H1 (cell line): ENCODE data around the gene LRCH1.

Experiments
- ATF3 ChIP-seq: IDR thresholded peaks from 2 replicates; pipeline ENCODE4 v1.6.1; 2011; ENCODE audit warnings: low read depth, mild to moderate bottlenecking, low read length; ENCODE audit not compliant: insufficient read depth
- CHD2 ChIP-seq: IDR thresholded peaks from 2 replicates; pipeline ENCODE4 v1.6.1; 2012; ENCODE audit warnings: low read length, improper control_type of control experiment
- JUN ChIP-seq: IDR thresholded peaks from 2 replicates; pipeline ENCODE4 v1.6.1; 2011; ENCODE audit warnings: low read depth, mild to moderate bottlenecking, improper control_type of control experiment, low read length
- JUND ChIP-seq: IDR thresholded peaks from 2 replicates; pipeline ENCODE4 v1.6.1; 2011; ENCODE audit warnings: mild to moderate bottlenecking, improper control_type of control experiment, low read length
- PHF8 ChIP-seq: fragments of 200-600 bp; sonication (generic); conservative IDR thresholded peaks from 2 replicates; pipeline ENCODE4 v1.7.1; 2012; ENCODE audit warnings: low read depth, mild to moderate bottlenecking, inconsistent platforms, low read length, moderate library complexity
- POLR2A ChIP-seq, 2 experiments: IDR thresholded peaks; 1 replicate in 1 of 2; 2 replicates in 1 of 2; pipeline ENCODE4 v1.6.1; 2011; ENCODE audit warnings: low read depth in 2 of 2, low read length in 2 of 2, mild to moderate bottlenecking in 2 of 2; ENCODE audit errors: control extremely low read depth in 1 of 2
- POLR2AphosphoS5 ChIP-seq: IDR thresholded peaks from 2 replicates; pipeline ENCODE4 v1.6.1; 2011; ENCODE audit warnings: low read depth, low read length
- SIN3A ChIP-seq, 2 experiments: IDR thresholded peaks in 1 of 2; conservative IDR thresholded peaks in 1 of 2; 2 replicates each; pipeline ENCODE4 v1.6.1; 2011 to 2012; ENCODE audit warnings: low read length in 2 of 2, improper control_type of control experiment in 1 of 2, low read depth in 1 of 2, mild to moderate bottlenecking in 1 of 2
- SRF ChIP-seq: IDR thresholded peaks from 2 replicates; pipeline ENCODE4 v1.6.1; 2011; ENCODE audit warnings: mild to moderate bottlenecking, low read depth, low read length, moderate library complexity
- YY1 ChIP-seq: IDR thresholded peaks from 2 replicates; pipeline ENCODE4 v1.6.1; 2011; ENCODE audit warnings: low read depth, mild to moderate bottlenecking, low read length
- TF ChIP-seq, protein P1 (sequence below), 3 experiments: IDR thresholded peaks; 1 replicate in 2 of 3; 2 replicates in 1 of 3; pipeline versions ENCODE4 v1.5.1 to v1.6.1; 2011; ENCODE audit warnings: low read length in 3 of 3, mild to moderate bottlenecking in 3 of 3, inconsistent platforms in 2 of 3, low read depth in 1 of 3, moderate library complexity in 1 of 3; ENCODE audit not compliant: insufficient read depth in 1 of 3; ENCODE audit errors: control extremely low read depth in 1 of 3

DNA sequence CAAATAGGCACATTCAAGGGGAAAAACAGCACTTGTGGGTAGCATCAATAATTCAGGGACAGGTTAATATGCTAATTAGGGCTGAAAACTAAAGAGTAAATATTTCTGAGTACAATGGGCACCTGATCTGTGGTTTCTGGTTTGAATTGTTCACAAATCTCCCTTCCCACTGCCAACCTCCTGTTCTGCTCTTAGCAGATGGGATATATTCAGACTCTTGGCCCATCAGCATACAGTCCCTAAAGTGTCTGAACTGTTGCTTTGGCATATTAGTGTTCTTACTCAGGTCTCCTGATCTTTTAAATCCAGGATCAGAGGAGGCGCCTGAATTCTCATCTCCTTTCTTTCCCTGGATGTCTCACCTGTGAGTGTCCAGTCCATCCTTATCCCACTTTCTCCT lies 8.2 kb upstream of the LRCH1 start:
- TF ChIP-seq YY1 (no peak), POLR2AphosphoS5 (no peak), CHD2 (no peak), SIN3A (conservative IDR thresholded peaks at IDR 0.05 in 1 of 2, IDR thresholded peaks at IDR 0.05 in 1 of 2; ENCODE audit: low read depth in 1 of 2, low read length in 2 of 2) (no peak), JUND (no peak), PHF8 (no peak), ATF3 (no peak), JUN (no peak), SRF (no peak), POLR2A (IDR thresholded peaks at IDR 0.05; ENCODE audit: control extremely low read depth in 1 of 2, low read depth in 2 of 2, low read length in 2 of 2) (no peak)
- TF ChIP-seq, protein P1, sequence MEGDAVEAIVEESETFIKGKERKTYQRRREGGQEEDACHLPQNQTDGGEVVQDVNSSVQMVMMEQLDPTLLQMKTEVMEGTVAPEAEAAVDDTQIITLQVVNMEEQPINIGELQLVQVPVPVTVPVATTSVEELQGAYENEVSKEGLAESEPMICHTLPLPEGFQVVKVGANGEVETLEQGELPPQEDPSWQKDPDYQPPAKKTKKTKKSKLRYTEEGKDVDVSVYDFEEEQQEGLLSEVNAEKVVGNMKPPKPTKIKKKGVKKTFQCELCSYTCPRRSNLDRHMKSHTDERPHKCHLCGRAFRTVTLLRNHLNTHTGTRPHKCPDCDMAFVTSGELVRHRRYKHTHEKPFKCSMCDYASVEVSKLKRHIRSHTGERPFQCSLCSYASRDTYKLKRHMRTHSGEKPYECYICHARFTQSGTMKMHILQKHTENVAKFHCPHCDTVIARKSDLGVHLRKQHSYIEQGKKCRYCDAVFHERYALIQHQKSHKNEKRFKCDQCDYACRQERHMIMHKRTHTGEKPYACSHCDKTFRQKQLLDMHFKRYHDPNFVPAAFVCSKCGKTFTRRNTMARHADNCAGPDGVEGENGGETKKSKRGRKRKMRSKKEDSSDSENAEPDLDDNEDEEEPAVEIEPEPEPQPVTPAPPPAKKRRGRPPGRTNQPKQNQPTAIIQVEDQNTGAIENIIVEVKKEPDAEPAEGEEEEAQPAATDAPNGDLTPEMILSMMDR (IDR thresholded peaks at IDR 0.05; ENCODE audit: control extremely low read depth in 1 of 3, insufficient read depth in 1 of 3, low read depth in 1 of 3, low read length in 3 of 3), result no peak
